HG02588 (cell line): ENCODE measurements around the gene MBD3L4.
"Not testable (repeated sequence)": the region's sequence is repeated elsewhere in the genome, so short reads cannot be mapped to it uniquely, and the experiment has no call there.

ENCODE experiments used
- ATAC-seq: cut with Tn5 transposase; IDR thresholded peaks from one replicate; pipeline ENCODE4 v1.9.1; 2021; ENCODE audit warnings: mild to moderate bottlenecking, moderate library complexity; ENCODE audit not compliant: unreplicated experiment

The MBD3L4 gene

DNA sequence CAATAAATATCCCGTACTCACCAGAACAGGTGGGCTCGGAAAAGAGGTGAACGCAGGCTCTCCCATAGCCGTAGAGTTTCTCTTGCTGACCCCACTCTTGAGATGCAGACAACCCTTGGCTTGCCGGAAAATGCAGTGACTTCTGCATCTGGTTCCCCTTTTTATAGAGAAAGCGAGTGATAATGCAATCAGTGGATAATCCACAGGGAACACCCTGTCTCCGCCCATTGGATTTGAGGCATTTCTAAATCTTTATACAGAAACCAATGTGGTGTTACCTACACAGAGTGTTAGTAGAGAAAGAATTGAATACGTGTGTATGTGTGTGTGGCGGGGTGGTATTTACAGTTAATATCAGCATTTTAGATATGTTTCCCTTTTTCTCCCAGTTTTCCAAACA lies at the start of gene MBD3L4:
TSS of gene MBD3L4 (minus strand) at position 101 of the 400 bp plus-strand sequence. CDS start at position 66, 35 bp downstream.
- not testable (repeated sequence) for ATAC-seq

DNA sequence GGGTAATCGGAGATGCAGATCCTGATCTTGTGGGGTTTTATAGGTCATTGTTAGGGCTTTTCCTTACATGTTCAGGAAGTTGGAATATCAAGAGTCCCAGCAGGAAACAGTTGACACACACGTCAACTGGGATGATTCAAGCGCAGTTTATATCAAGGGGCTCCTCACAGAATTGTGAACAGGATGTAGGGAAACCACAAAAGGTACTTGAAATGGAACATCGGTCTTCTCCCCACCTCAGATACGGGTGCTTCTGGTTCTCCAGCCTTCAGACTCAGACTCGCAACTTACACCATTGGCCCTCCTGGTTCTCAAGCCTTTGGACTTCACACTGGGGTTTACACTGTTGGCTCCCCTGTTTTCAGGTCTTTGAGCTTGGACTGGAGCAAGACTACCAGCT lies 49.0 kb upstream of the MBD3L4 start:
- ATAC-seq = no peak

DNA sequence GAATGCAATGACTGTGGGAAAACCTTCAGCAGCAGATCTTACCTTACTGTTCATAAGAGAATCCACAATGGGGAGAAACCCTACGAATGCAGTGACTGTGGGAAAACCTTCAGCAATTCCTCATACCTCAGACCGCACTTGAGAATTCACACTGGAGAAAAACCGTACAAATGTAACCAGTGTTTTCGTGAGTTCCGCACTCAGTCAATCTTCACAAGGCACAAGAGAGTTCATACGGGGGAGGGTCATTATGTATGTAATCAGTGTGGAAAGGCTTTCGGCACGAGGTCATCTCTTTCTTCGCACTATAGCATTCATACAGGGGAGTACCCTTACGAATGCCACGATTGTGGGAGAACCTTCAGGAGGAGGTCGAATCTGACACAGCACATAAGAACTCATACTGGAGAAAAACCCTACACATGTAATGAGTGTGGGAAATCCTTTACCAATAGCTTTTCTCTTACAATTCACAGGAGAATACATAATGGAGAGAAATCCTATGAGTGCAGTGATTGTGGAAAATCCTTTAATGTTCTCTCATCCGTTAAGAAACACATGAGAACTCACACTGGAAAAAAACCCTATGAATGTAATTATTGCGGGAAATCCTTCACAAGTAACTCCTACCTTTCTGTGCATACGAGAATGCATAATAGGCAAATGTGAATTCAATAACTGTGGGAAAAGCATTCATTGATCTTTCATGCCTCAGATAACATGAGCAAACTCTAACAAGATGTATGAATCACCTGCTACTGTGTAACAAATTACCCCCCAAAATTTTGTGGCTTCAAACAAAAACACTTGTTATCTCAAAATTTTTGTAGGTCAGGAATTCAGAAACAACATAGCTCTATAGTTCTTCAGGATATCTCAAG lies 43.3 kb upstream of the MBD3L4 start:
- ATAC-seq = no peak

DNA sequence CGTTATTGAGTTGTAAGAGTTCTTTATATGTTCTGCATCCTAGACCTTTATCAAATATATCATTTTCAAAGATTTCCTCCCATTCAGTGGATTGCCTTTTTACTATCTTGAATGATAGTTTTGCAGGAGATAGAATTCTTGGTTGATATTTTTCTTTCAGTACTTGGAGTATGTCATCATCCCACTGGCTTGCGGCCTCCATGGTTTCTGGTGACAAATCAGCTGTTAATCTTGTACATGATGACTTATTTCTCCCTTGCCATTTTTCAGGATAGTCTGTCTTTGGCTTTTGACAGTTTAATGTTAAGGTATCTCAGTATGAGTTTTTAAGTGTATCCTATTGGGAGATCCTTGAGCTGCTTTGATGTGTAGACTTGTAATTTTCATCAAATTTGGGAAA lies 38.0 kb upstream of the MBD3L4 start:
- ATAC-seq = no peak

DNA sequence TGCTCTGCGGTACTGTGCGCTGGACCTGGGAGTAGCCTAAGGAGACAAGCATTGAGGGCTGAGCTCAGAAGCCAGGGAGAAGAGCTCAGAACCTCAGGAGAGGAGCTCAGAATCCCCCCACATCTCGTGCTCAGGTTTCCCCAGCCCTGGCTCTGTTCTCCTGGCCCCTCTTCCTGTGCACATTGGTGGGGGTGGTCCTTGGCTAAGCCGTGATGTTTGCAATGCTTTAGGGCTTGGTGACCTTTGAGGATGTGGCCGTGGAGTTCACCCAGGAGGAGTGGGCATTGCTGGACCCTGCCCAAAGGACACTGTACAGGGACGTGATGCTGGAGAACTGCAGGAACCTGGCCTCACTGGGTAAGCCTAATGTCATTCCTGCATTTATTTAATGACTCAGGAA lies 36.2 kb upstream of the MBD3L4 start:
- ATAC-seq = no peak

DNA sequence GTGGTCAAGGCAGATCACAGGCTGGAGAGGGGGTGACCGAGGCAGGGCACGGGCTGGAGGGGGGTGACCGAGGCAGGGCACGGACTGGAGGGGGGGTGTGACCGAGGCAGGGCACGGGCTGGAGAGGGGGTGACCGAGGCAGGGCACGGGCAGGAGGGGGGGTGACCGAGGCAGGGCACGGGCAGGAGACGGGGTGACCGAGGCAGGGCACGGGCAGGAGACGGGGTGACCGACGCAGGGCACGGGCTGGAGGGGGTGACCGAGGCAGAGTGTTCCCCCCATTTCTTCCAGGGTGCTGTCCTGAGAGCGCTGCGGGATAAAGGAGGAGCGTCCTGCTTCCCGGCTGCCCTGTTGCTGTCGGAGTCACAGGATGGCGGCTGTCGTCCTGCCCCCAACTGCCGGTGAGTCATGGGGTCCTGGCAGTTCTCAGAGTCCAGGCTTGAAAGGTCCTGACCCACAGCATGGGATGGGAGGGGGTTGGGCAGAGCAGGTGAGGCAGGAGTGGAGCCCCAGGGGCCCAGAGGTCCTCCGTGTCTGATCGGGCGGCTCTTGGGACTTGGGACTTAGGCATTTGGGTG lies 34.8 kb upstream of the MBD3L4 start:
- ATAC-seq = no peak

DNA sequence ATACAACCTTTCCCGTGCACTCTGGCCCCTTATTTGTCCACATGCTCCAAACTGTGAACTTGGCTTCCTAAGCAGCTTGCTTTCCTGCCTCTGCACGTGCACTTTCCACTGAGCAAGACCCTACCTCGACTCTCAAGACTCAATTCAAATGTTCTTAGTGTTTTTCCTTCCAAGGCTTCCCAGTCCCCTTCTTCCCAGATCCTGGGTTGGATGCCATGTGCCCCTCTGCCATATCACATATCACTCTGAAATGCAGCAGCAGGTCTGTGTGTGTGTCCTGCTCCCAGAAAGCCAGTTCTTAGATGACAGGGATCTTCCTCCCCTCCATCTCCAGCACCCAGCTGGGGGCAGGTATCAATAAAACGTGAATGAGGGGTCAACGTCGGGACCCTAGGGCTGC lies 32.6 kb upstream of the MBD3L4 start:
- no peak for ATAC-seq

DNA sequence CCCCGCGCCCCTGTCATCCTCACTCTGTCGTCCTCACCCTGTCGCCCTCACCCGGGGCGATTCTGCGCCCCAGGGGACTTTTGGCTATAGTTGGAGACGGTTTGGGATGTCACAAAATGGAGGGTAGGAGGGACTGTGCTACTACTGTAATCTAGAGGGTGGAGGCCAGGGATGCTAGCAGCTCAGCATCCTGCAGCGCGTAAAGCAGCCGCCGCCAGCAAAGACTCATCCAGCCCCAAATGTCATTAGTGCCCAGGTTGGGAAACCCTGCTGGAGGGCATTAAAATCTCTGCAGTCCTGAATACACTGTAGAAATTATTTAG lies 29.9 kb upstream of the MBD3L4 start:
- ATAC-seq = no peak

DNA sequence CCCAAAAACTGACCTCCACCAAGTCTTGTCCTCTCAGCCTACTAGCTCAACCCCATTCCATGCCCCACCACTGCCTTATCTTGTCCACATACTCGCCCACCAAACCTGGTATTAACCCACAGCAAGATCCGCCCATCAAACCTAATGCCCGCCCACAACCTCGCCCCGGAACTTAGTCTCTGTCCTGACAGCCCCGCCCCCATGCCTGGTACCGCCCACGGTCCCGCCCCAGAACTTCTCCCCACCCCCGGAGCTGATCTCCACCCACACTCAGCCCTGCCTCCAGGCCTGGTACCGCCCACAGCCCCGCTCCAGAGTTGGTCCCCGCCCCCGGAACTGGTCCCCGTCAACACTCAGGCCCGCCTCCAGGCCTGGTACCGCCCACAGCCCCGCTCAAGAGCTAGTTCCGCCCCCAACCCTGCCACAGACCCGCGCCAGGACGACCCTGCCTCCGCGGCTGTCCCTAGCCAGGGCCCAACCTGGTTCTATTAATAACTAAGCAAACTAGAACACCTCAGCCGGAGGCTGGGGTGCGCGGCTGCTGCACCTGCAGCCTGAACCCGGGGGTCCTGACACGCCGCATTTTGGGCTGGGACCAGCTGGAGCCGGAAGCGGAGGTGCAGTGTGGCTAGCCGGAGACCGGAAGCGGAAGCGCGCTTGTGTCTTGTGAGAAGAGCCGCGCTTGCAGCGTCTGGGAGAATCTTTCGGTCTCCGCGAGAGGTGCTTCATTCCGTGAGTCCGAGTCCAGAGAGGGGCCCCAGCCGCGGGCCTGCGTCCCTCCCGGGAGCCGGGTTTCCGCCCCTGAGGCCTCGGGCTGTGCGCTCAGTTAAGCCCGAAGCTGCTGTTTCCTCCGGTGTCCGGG lies 29.3 kb upstream of the MBD3L4 start, which contains the start of gene ZNF557:
TSS of gene ZNF557 (plus strand) at position 662 of the 862 bp plus-strand sequence. CDS start 5,372 bp downstream, outside the sequence.
- ATAC-seq = peak; percentile 92

DNA sequence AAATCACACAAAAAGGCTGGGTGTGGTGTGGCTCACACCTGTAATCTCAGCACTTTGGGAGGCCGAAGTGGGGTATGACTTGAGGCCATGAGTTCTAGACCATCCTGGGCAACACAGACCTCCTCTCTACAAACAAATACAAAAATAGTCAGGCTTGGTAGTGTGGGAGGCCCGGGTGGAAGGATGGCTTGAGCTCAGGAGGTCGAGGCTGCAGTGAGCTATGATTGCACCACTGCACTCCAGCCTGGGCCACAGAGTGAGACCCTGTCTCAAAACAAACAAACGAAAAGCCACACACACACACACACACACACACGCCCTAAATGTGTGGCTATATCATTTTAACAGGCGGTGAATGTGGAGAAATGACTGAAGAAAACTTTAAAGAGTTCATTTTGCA lies 28.6 kb upstream of the MBD3L4 start:
- no peak for ATAC-seq

DNA sequence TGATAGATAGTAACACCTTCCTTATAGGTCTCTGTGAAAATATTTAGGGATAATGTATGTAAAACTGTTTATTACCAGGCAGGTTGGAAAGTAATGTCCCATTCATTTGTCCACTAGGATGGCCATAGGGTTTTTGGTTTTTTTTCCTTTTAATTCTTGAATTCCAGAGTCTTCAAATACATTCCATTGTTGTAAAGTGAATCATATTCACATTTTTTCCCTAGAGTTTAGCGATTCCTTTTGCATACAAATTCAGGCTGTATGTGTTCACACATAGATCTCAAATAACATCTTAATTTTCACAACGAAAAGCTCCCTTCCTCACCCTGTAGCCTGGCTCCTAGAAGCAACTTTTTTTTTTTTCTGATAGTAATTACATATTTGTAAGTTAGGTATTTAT lies 27.7 kb upstream of the MBD3L4 start:
- ATAC-seq = no peak

DNA sequence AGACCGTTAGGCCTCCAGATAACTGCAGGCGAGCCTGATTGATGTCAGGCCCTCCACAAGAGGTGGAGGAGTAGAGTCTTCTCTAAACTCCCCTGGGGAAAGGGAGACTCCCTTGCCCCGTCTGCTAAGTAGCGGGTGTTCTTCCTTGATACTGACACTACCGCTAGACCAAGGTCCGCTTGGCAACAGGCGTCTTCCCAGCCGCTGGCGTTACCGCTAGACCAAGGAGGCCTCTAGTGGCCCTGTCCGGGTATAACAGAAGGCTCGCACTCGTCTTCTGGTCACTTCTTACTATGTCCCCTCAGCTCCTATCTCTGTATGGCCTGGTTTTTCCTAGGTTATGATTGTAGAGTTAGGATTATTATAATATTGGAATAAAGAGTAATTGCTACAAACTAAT lies 27.1 kb upstream of the MBD3L4 start:
- not testable (repeated sequence) for ATAC-seq

DNA sequence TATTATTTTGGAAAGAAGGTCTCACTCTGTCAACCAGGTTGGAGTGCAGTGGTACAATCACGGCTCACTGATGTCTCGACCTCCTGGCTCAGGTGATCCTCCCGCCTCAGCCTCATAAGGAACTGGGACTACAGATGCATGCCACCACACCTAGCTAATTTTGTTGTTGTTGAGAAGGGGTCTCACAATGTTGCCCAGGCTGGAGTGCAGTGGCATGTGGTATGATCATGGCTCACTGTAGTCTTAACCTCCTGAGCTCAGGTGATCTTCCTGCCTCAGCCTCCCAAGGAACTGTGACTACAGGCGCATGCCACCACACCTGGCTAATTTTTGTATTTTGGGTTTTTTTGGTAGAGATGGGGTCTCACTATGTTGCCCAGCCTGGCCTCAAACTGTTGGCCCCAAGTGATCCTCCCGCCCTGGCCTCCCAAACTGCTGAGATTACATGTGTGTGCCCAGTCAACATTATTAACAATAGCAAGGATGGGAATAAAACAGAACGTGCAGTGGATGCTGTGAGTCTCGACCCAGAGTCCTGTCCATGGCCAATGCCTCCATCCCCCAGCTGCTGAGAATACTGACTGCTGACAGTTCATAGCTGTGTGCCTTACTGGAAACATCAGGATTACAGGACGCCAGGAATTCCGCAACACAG lies 23.9 kb upstream of the MBD3L4 start:
- no peak for ATAC-seq

DNA sequence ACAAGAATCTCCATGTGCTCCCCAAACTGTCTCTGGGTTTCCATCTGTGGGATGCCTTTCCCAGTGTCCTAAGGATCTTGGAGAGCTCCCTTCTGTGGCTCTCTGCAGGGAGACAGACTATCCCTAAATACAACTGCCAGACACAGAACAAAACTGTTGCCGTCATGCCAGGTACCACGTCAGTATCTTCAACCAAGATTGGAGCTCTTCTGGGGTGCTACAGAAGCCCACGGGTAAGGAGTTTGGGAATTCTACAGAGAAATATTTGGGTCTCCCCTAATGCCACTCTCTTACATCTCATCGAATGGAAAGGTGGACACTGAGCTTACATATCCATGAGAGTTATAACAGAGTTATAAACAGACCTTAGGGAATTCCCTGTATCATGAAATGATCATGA lies 23.4 kb upstream of the MBD3L4 start:
- no peak for ATAC-seq

DNA sequence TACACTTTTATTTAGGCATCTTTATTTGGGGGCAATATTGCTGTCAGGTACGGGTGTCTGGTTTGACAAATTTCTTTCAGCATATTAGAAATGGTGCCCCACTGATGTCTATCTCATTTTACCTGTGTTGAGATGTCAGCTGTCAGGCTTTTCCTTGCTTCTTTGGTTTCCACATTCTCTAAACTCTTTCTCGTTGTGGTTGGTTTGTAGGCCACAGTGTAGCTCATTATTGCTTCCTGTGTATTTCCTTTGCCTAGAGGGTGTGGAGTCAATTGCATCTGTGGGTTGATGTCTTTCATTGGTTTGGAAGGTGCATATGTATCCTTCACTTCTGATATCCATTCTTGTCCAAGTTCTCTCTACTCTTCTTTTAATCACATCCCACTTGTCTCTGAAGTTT lies 20.0 kb upstream of the MBD3L4 start:
- ATAC-seq = not testable (repeated sequence)

DNA sequence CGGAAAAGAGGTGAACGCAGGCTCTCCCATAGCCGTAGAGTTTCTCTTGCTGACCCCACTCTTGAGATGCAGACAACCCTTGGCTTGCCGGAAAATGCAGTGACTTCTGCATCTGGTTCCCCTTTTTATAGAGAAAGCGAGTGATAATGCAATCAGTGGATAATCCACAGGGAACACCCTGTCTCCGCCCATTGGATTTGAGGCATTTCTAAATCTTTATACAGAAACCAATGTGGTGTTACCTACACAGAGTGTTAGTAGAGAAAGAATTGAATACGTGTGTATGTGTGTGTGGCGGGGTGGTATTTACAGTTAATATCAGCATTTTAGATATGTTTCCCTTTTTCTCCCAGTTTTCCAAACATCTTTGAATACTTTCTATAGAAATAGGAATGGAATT lies 18.6 kb upstream of the MBD3L4 start, which contains the start of gene MBD3L3:
TSS of gene MBD3L3 (minus strand) at position 101 of the 400 bp plus-strand sequence. CDS start at position 30, 71 bp downstream.
- ATAC-seq = not testable (repeated sequence)

DNA sequence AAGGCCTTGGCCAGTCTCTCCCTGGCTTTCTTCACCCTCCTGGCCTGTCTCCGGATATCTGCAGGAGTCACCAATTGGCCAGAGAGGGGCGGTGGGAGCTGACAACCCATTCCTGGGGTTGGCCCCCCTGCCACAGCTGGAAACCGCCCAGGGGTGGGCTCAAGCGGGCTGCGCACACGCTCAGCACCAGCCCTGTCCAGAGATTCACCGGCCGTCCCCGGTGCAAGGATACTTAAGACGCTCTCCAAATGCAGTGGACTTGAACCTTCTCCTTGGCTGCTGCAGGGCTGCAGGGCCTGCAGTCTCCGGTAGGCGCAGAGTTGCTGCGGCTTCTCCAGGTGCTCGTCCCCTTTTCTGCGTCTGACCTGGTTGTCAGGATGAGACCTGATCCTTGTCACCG lies 16.4 kb upstream of the MBD3L4 start:
- ATAC-seq = not testable (repeated sequence)

DNA sequence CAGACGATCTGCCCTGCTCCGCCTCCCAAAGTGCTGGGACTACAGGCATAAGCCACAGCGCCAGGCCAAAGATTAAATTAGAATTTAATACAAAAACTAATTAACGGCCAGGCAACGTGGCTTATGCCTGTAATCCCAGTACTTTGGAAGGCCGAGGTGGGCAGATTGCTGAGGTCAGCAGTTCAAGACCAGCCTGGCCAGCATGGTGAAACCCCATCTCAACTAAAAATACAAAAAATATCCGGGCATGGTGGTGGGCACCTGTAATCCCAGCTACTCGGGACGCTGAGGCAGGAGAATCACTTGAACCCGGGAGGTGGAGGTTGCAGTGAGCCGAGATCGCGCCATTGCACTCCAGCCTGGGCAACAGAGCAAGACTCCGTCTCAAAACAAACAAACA lies 15.7 kb upstream of the MBD3L4 start:
- not testable (repeated sequence) for ATAC-seq

DNA sequence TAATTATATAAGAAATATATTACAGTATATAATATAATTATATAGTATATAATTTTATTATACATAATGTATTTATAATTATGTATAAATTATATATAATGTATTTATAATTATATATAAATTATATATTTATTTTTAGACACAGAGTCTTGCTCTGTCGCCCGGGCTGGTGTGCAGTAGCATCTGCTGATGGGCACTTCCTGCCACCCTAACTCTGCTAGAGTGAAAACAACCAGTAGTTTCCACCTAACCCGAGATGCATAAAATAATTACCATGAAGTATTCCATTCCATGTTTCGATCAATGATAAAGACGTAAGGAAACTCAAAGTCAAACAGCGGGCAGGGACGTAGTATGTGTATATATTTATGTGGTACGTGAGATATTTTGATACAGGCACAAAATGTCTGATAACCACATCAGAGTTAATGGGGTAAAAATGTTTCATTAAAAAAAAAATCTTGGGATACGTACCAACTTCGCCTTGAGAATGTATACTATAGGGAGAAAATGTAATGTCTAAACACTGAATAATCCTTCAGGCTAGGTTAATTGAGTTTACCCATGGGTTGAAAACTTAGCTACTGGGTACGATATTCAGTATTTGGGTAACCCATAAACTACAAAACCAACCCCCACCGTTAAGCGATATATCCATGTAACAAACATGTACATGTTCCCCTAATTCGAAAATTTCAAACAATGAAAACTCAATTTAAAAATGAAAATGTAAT lies 14.8 kb upstream of the MBD3L4 start:
- ATAC-seq = not testable (repeated sequence)

DNA sequence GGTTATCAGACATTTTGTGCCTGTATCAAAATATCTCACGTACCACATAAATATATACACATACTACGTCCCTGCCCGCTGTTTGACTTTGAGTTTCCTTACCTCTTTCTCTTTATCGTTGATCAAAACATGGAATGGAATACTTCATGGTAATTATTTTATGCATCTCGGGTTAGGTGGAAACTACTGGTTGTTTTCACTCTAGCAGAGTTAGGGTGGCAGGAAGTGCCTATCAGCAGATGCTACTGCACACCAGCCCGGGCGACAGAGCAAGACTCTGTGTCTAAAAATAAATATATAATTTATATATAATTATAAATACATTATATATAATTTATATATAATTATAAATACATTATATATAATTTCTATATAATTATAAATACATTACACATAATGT lies 12.9 kb upstream of the MBD3L4 start:
- not testable (repeated sequence) for ATAC-seq
